Endothelial cell of umbilical vein (primary cell): Measurements from ENCODE around the gene SLC8A1. TPM values are rescaled to one million over a fixed set of nuclear protein-coding genes. Genes with fewer than 3 reads are reported as not detected.

Experiments used
- BruUV-seq: library from RNA; stranded (reverse); fragments of 400-500 nt; replicated peaks from 2 replicates; lab custom pipeline; 2021; lab: Mats Ljungman, UMichigan
- CTCF ChIA-PET: fragments of 300-600, 350-600 bp; sonication (Branson Sonifier 250); formaldehyde crosslinking; loops from one replicate; lab custom pipeline; 2021; ENCODE audit warnings: antibody characterized with exemption, inconsistent platforms; lab: Charles Lee
- POLR2A ChIA-PET: fragments of 300-600, 350-600 bp; sonication (Branson Sonifier 250); formaldehyde crosslinking; loops from one replicate; lab custom pipeline; 2021; ENCODE audit warnings: antibody characterized with exemption, inconsistent platforms; lab: Charles Lee
- DNase-seq: peaks from one replicate; pipeline ENCODE4 v3.0.0-alpha.2; 2011; ENCODE audit warnings: low read depth, low spot score
- FAIRE-seq: peaks from 2 replicates; lab custom pipeline; 2011; peaks lifted over from hg19 to GRCh38; lab: Jason Lieb, UNC
- H2AFZ ChIP-seq: 2 replicates; pipeline ENCODE4 v1.6.0; 2012; ENCODE audit warnings: low read depth, low read length, control low read depth, inconsistent platforms
- H3K27ac ChIP-seq: 2 replicates; pipeline ENCODE4 v1.5.1; 2011; ENCODE audit warnings: low read depth, mild to moderate bottlenecking, control low read depth, low read length, moderate library complexity; ENCODE audit not compliant: insufficient read depth
- H3K27me3 ChIP-seq, 2 experiments: 2 replicates each; pipeline versions ENCODE4 v1.6.0 to v1.6.1; 2011; ENCODE audit warnings: low read length in 2 of 2, mixed read lengths in 1 of 2; ENCODE audit not compliant: control insufficient read depth in 2 of 2, insufficient read depth in 2 of 2
- H3K36me3 ChIP-seq, 2 experiments: 2 replicates in 1 of 2; 3 replicates in 1 of 2; pipeline ENCODE4 v1.5.1; 2011; ENCODE audit warnings: low read length in 2 of 2, mild to moderate bottlenecking in 1 of 2, moderate library complexity in 1 of 2; ENCODE audit not compliant: control insufficient read depth in 2 of 2, insufficient read depth in 2 of 2; ENCODE audit errors: extremely low read depth in 1 of 2
- H3K4me1 ChIP-seq: 3 replicates; pipeline ENCODE4 v1.5.1; 2011; ENCODE audit warnings: mild to moderate bottlenecking, low read length; ENCODE audit not compliant: control insufficient read depth, insufficient read depth; ENCODE audit errors: extremely low read depth
- H3K4me2 ChIP-seq: 2 replicates; pipeline ENCODE4 v1.6.1; 2011; ENCODE audit warnings: low read length, control low read depth, mixed read lengths; ENCODE audit not compliant: insufficient read depth
- H3K4me3 ChIP-seq, 3 experiments: fragments of 200-600 bp in 1 of 3; sonication (generic), shearing (Covaris generic) in 1 of 3; replicated peaks in 1 of 3; 2 replicates each; pipeline ENCODE4 v1.5.1; 2011 to 2016; ENCODE audit warnings: control low read depth in 3 of 3, low read length in 3 of 3, mild to moderate bottlenecking in 2 of 3, inconsistent platforms in 1 of 3, low read depth in 1 of 3, moderate library complexity in 1 of 3; ENCODE audit not compliant: insufficient read depth in 1 of 3
- H3K79me2 ChIP-seq: 2 replicates; pipeline ENCODE4 v1.6.0; 2012; ENCODE audit warnings: low read length, inconsistent platforms; ENCODE audit not compliant: control insufficient read depth, insufficient read depth
- H3K9ac ChIP-seq: replicated peaks from 2 replicates; pipeline ENCODE3; 2011; ENCODE audit warnings: low read length, control low read depth; ENCODE audit not compliant: insufficient read depth; ENCODE audit errors: extremely low read depth
- H3K9me1 ChIP-seq: replicated peaks from 3 replicates; pipeline ENCODE4 v1.6.0; 2011; ENCODE audit warnings: mild to moderate bottlenecking, low read length; ENCODE audit not compliant: control insufficient read depth, insufficient read depth; ENCODE audit errors: extremely low read depth
- H3K9me3 ChIP-seq: replicated peaks from 2 replicates; pipeline ENCODE4 v1.5.1; 2012; ENCODE audit warnings: low read length, inconsistent platforms; ENCODE audit not compliant: control insufficient read depth, insufficient read depth
- H4K20me1 ChIP-seq: replicated peaks from 2 replicates; pipeline ENCODE3; 2011; ENCODE audit warnings: mild to moderate bottlenecking, low read length; ENCODE audit not compliant: control insufficient read depth, insufficient read depth; ENCODE audit errors: extremely low read depth
- CTCF ChIP-seq, 2 donors: IDR thresholded peaks; 1 replicate in 1 of 2; 2 replicates in 1 of 2; pipeline ENCODE4 v1.5.1; 2011; ENCODE audit warnings: low read length in 2 of 2, mild to moderate bottlenecking in 2 of 2, moderate library complexity in 2 of 2, control low read depth in 1 of 2, inconsistent platforms in 1 of 2, low read depth in 1 of 2; ENCODE audit not compliant: insufficient read depth in 1 of 2; ENCODE audit errors: extremely low read depth in 1 of 2
- EZH2 ChIP-seq: IDR thresholded peaks from 2 replicates; pipeline ENCODE4 v1.6.1; 2012; ENCODE audit warnings: borderline replicate concordance, low read depth, mild to moderate bottlenecking, moderate library complexity, low read length, inconsistent platforms; ENCODE audit not compliant: severe bottlenecking
- FOS ChIP-seq: IDR thresholded peaks from 2 replicates; pipeline ENCODE4 v1.6.1; 2011; ENCODE audit warnings: mild to moderate bottlenecking, low read length, moderate library complexity, borderline replicate concordance; ENCODE audit not compliant: insufficient read depth
- GATA2 ChIP-seq: IDR thresholded peaks from 2 replicates; pipeline ENCODE4 v1.7.0; 2011; ENCODE audit warnings: low read depth, mild to moderate bottlenecking, moderate library complexity, mixed read lengths, low read length; ENCODE audit not compliant: insufficient read length, insufficient read depth
- JUN ChIP-seq: IDR thresholded peaks from 2 replicates; pipeline ENCODE4 v1.6.1; 2011; ENCODE audit warnings: borderline replicate concordance, low read depth; ENCODE audit not compliant: insufficient read length, insufficient read depth
- MYC ChIP-seq: IDR thresholded peaks from one replicate; pipeline ENCODE4 v1.6.1; 2011; ENCODE audit warnings: mild to moderate bottlenecking, low read depth, low read length
- POLR2A ChIP-seq: IDR thresholded peaks from 2 replicates; pipeline ENCODE4 v1.6.1; 2012; ENCODE audit warnings: low read depth, mild to moderate bottlenecking, control low read depth, low read length
- POLR2AphosphoS5 ChIP-seq: IDR thresholded peaks from 2 replicates; pipeline ENCODE4 v1.6.1; 2012; ENCODE audit warnings: low read depth, mild to moderate bottlenecking, control low read depth, low read length, moderate library complexity; ENCODE audit not compliant: insufficient read depth
- dilution Hi-C: fragments of 300-500 bp; cut with MboI; formaldehyde crosslinking; loops from one replicate; pipeline ENCODE4 v1.15.0; 2019; ENCODE audit warnings: low sequenced_read_pairs; ENCODE audit not compliant: extremely low pct_ligation_motif_present
- intact Hi-C: fragments of 100-400 bp; cut with micrococcal nuclease; formaldehyde crosslinking; loops from one replicate; pipeline ENCODE4 v1.10.0; 2022
- polyA plus RNA-seq, 4 experiments: library from polyadenylated mRNA; depleted of rRNA in 3 of 4; stranded (reverse) in 3 of 4; unstranded in 1 of 4; fragments of >200 nt; gene quantifications; 2 replicates each; pipeline versions ENCODE4 v1.2.1 to v1.2.3, GENCODE V29; 2011 to 2012; ENCODE audit warnings: missing spikeins in 1 of 4
- total RNA-seq: library from RNA; stranded (reverse); gene quantifications from 2 replicates; pipeline ENCODE4 v1.2.3, GENCODE V29; 2021
- TF ChIP-seq, protein P1 (sequence below): IDR thresholded peaks from 2 replicates; pipeline ENCODE4 v1.6.1; 2011; ENCODE audit not compliant: insufficient read depth, insufficient read length

The SLC8A1 gene
- total and polyA plus RNA-seq, 2 donors (not counting 3 experiments of a cell fraction or from before 2014, with no cell fraction given) = 0.19 to 1.8 TPM

- Histone ChIP-seq H4K20me1 (no peaks in the 10 kb centered on the region), H3K4me3 (no peak overlapping the region), H3K9me3 (no peaks in the 10 kb centered on the region), H3K4me1 (no peaks in the 10 kb centered on the region), H2AFZ (no peak overlapping the region), H3K9ac (no peak overlapping the region), H3K4me2 (no peak overlapping the region), H3K79me2 (no peaks in the 10 kb centered on the region), H3K27me3 (no peaks in the 10 kb centered on the region), H3K36me3 (no peaks in the 10 kb centered on the region), H3K27ac (no peak overlapping the region), H3K9me1 (no peaks in the 10 kb centered on the region)
- TF ChIP-seq EZH2 = no peak
- TF ChIP-seq POLR2A = no peak
- TF ChIP-seq MYC = no peak
- TF ChIP-seq, protein P1, sequence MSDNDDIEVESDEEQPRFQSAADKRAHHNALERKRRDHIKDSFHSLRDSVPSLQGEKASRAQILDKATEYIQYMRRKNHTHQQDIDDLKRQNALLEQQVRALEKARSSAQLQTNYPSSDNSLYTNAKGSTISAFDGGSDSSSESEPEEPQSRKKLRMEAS = no peak
- no peak for TF ChIP-seq CTCF (IDR thresholded peaks at IDR 0.05; ENCODE audit: extremely low read depth in 1 of 2, insufficient read depth in 1 of 2, low read depth in 1 of 2, low read length in 2 of 2)
- TF ChIP-seq POLR2AphosphoS5 = no peak
- no peak for TF ChIP-seq GATA2
- TF ChIP-seq FOS = no peak
- TF ChIP-seq JUN = no peak
- DNase-seq (no peak), FAIRE-seq (no peak)
- no TSS peak for BruUV-seq
- POLR2A ChIA-PET = no interaction called here
- dilution Hi-C loops = no loop called here
- CTCF ChIA-PET = no interaction called here
- intact Hi-C loops = no loop called here
Observed at GRCh38 chr2:40072442-40073232, 379.3 kb downstream of the SLC8A1 start.
